Measurements from ENCODE around the gene EEF1A2.
"Not testable (repeated sequence)": the region's sequence is repeated elsewhere in the genome, so short reads cannot be mapped to it uniquely, and the experiment has no call there.

EEF1A2 gene

GRCh38 chr20:63481503-63481902, 17.4 kb downstream of the EEF1A2 start:
- H3K4me3 Mint-ChIP-seq: no peak overlapping the region
- no peak overlapping the region for H3K27ac Mint-ChIP-seq
- H3K9me3 Mint-ChIP-seq: peaks cover 4% of the 10 kb centered on the region
- TF ChIP-seq, protein P1, sequence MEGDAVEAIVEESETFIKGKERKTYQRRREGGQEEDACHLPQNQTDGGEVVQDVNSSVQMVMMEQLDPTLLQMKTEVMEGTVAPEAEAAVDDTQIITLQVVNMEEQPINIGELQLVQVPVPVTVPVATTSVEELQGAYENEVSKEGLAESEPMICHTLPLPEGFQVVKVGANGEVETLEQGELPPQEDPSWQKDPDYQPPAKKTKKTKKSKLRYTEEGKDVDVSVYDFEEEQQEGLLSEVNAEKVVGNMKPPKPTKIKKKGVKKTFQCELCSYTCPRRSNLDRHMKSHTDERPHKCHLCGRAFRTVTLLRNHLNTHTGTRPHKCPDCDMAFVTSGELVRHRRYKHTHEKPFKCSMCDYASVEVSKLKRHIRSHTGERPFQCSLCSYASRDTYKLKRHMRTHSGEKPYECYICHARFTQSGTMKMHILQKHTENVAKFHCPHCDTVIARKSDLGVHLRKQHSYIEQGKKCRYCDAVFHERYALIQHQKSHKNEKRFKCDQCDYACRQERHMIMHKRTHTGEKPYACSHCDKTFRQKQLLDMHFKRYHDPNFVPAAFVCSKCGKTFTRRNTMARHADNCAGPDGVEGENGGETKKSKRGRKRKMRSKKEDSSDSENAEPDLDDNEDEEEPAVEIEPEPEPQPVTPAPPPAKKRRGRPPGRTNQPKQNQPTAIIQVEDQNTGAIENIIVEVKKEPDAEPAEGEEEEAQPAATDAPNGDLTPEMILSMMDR (IDR thresholded peaks at IDR 0.05; ENCODE audit: unreplicated experiment in 3 of 3): no peak
- H3K4me1 Mint-ChIP-seq: peaks cover 5% of the 10 kb centered on the region
- H3K27me3 Mint-ChIP-seq (ENCODE audit: low read depth): peaks cover 59% of the 10 kb centered on the region
- no peaks in the 10 kb centered on the region for H3K36me3 Mint-ChIP-seq (ENCODE audit: low read depth)

- peaks cover 61% of the 10 kb centered on the region for H3K27me3 Mint-ChIP-seq (ENCODE audit: low read depth)
- H3K4me3 Mint-ChIP-seq; H3K9me3 Mint-ChIP-seq; H3K27ac Mint-ChIP-seq; H3K36me3 Mint-ChIP-seq (ENCODE audit: low read depth); H3K4me1 Mint-ChIP-seq: not testable (repeated sequence)
Measured at GRCh38 chr20:63479695-63480419, 19.0 kb downstream of the EEF1A2 start.

- TF ChIP-seq, protein P1 (IDR thresholded peaks at IDR 0.05; ENCODE audit: unreplicated experiment in 3 of 3): no peak
- H3K36me3 Mint-ChIP-seq (ENCODE audit: low read depth): no peaks in the 10 kb centered on the region
- H3K9me3 Mint-ChIP-seq: peaks cover 2% of the 10 kb centered on the region
- H3K4me3 Mint-ChIP-seq: no peak overlapping the region
- peaks cover 70% of the 10 kb centered on the region for H3K27me3 Mint-ChIP-seq (ENCODE audit: low read depth)
- H3K4me1 Mint-ChIP-seq: peaks cover 5% of the 10 kb centered on the region
- H3K27ac Mint-ChIP-seq: no peak overlapping the region
Measured at GRCh38 chr20:63478346-63479302, 20.3 kb downstream of the EEF1A2 start.

GRCh38 chr20:63477944-63478343, 20.9 kb downstream of the EEF1A2 start:
- peaks cover 72% of the 10 kb centered on the region for H3K27me3 Mint-ChIP-seq (ENCODE audit: low read depth)
- no peak overlapping the region for H3K4me3 Mint-ChIP-seq
- no peak overlapping the region for H3K27ac Mint-ChIP-seq
- H3K9me3 Mint-ChIP-seq: peaks cover under 1% of the 10 kb centered on the region
- peaks cover 3% of the 10 kb centered on the region for H3K4me1 Mint-ChIP-seq
- TF ChIP-seq, protein P1 (IDR thresholded peaks at IDR 0.05; ENCODE audit: unreplicated experiment in 3 of 3): no peak
- H3K36me3 Mint-ChIP-seq (ENCODE audit: low read depth): no peaks in the 10 kb centered on the region

DNA sequence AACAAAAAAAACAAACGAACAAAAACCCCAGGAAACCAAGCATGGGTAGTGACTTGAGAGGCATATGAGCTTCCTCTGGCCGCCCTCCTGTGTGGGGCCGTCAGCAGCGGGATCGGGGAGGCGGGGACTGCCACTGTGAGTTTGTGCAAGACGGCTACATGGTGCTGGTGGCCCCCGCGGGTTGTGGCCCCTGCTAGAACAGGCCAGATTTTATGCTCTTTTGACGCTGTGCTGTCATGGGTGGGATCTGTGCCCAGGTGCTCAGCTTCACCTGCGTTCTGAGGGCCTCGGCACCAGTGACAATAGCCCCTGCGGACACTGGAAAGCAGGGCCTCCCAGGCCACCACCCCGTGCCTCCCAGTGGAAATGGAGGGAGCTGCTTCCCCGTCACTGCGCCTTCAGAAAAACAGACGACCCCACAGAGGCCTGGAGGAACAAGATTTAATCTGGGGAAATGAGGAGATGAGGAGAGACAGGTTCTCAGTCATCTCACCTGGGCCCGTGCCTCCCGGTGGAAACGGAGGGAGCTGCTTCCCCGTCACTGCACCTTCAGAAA, 21.7 kb downstream of the EEF1A2 start:
- no peaks in the 10 kb centered on the region for H3K4me1 Mint-ChIP-seq
- H3K27ac Mint-ChIP-seq: no peak overlapping the region
- H3K9me3 Mint-ChIP-seq: no peaks in the 10 kb centered on the region
- TF ChIP-seq, protein P1 (IDR thresholded peaks at IDR 0.05; ENCODE audit: unreplicated experiment in 3 of 3): no peak
- no peak overlapping the region for H3K4me3 Mint-ChIP-seq
- H3K36me3 Mint-ChIP-seq (ENCODE audit: low read depth): no peaks in the 10 kb centered on the region
- H3K27me3 Mint-ChIP-seq (ENCODE audit: low read depth): peaks cover 70% of the 10 kb centered on the region

DNA sequence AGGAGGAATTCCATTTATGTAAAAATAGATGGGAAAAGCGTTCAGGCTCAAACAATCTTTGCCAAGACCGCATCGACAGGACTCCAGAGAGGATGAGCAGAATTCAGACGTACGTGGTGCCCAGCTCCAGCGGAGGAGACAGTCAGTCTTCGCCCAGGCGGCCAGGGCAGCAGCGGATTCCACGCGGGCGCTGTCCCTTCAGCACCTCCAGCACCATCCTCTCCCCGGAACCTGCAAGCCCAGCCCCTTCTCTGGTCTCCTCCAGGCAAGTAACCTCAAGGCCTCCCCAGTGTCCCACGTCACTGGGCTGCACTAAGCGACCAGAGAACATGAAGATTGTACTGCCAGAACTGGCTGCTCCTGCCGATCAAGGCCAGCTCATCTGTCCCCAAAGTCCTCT, 23.7 kb downstream of the EEF1A2 start:
- peak overlapping the region; percentile 46 to 50 (median 48) for H3K4me3 Mint-ChIP-seq
- H3K27me3 Mint-ChIP-seq (ENCODE audit: low read depth): peaks cover 69% of the 10 kb centered on the region
- H3K4me1 Mint-ChIP-seq: no peaks in the 10 kb centered on the region
- TF ChIP-seq, protein P1 (IDR thresholded peaks at IDR 0.05; ENCODE audit: unreplicated experiment in 3 of 3): no peak
- no peaks in the 10 kb centered on the region for H3K36me3 Mint-ChIP-seq (ENCODE audit: low read depth)
- H3K27ac Mint-ChIP-seq: no peak overlapping the region
- H3K9me3 Mint-ChIP-seq: no peaks in the 10 kb centered on the region
